NT2/D1 (cell line): ENCODE data around the gene CCDC152.

Experiments
- DNase-seq: peaks from one replicate; pipeline ENCODE4 v3.0.0-alpha.2; 2011; ENCODE audit warnings: low read depth, low spot score
- H3K27me3 ChIP-seq: 2 replicates; pipeline ENCODE4 v1.6.0; 2011; ENCODE audit warnings: mild to moderate bottlenecking; ENCODE audit not compliant: insufficient read length, insufficient read depth
- H3K36me3 ChIP-seq: 2 replicates; pipeline ENCODE4 v1.6.1; 2011; ENCODE audit warnings: mild to moderate bottlenecking, low read length, mixed read lengths; ENCODE audit not compliant: insufficient read depth, insufficient read length
- H3K4me1 ChIP-seq: 2 replicates; pipeline ENCODE4 v1.5.1; 2011; ENCODE audit not compliant: insufficient read depth, insufficient read length
- H3K4me3 ChIP-seq: 2 replicates; pipeline ENCODE4 v1.5.1; 2011; ENCODE audit warnings: low read depth; ENCODE audit not compliant: insufficient read length
- H3K9ac ChIP-seq: 2 replicates; pipeline ENCODE4 v1.6.0; 2011; ENCODE audit warnings: low read depth; ENCODE audit not compliant: insufficient read length
- H3K9me3 ChIP-seq: 2 replicates; pipeline ENCODE4 v1.5.1; 2011; ENCODE audit warnings: mild to moderate bottlenecking, low read length; ENCODE audit not compliant: insufficient read depth
- SUZ12 ChIP-seq: IDR thresholded peaks from 2 replicates; pipeline ENCODE4 v1.6.1; 2011; ENCODE audit not compliant: insufficient read length, insufficient read depth; ENCODE audit errors: extremely low read depth
- YY1 ChIP-seq: IDR thresholded peaks from 2 replicates; pipeline ENCODE4 v1.6.1; 2011; ENCODE audit not compliant: insufficient read length, insufficient read depth
- ZNF274 ChIP-seq: IDR thresholded peaks from 2 replicates; pipeline ENCODE4 v1.6.1; 2011; ENCODE audit warnings: mild to moderate bottlenecking, low read depth, low read length

The CCDC152 gene

GRCh38 chr5:42799241-42799608 is 42.6 kb downstream of the CCDC152 start:
- Histone ChIP-seq H3K9me3 (no peaks in the 10 kb centered on the region), H3K27me3 (no peaks in the 10 kb centered on the region), H3K36me3 (no peaks in the 10 kb centered on the region), H3K4me1 (no peaks in the 10 kb centered on the region), H3K9ac (no peak overlapping the region), H3K4me3 (no peak overlapping the region)
- DNase-seq: no peak
- no peak for TF ChIP-seq ZNF274
- TF ChIP-seq SUZ12: no peak
- TF ChIP-seq YY1: no peak

- no peaks in the 10 kb centered on the region for H3K27me3 ChIP-seq
- no peak overlapping the region for H3K9ac ChIP-seq
- H3K4me3 ChIP-seq: no peak overlapping the region
- H3K4me1 ChIP-seq: no peaks in the 10 kb centered on the region
- TF ChIP-seq SUZ12: no peak
- no peak for TF ChIP-seq ZNF274
- no peak for TF ChIP-seq YY1
- DNase-seq: no peak
- H3K36me3 ChIP-seq: no peaks in the 10 kb centered on the region
- no peaks in the 10 kb centered on the region for H3K9me3 ChIP-seq
Observed at GRCh38 chr5:42799668-42800114, 43.1 kb downstream of the CCDC152 start.

DNA sequence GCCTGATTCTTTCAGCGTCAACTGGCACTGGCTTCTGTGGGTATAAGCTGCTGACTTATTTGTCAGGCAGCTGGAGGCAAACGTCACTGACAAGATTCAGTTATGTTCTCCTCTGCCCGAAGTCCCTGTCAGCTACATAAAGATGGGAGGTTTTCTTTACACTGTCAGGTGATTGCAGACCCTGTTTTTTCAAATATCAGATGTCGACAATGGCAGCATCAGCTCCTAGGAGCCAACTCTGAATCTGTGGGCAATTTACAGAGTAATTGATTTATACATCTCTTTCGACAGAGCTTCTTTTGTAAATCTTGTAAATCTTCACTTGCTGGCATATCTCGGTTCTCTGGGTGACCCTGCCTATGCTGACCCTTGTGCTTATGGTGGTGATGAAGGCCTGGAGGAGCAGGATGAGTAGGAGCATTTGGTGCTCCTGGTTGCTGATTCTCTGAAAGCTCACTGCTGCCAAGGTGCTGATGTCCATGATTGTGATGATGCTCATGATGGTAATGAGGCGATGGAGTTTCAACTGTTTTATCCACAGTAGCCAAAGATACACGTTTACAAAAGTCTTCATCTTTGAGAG is 44.2 kb downstream of the CCDC152 start:
- Histone ChIP-seq H3K4me1 (no peaks in the 10 kb centered on the region), H3K36me3 (no peaks in the 10 kb centered on the region), H3K4me3 (no peak overlapping the region), H3K27me3 (no peaks in the 10 kb centered on the region), H3K9me3 (no peaks in the 10 kb centered on the region), H3K9ac (no peak overlapping the region)
- no peak for DNase-seq
- no peak for TF ChIP-seq ZNF274
- TF ChIP-seq SUZ12: no peak
- TF ChIP-seq YY1: no peak

GRCh38 chr5:42801516-42802166 is 45.0 kb downstream of the CCDC152 start:
- H3K9ac ChIP-seq: no peak overlapping the region
- no peaks in the 10 kb centered on the region for H3K27me3 ChIP-seq
- no peaks in the 10 kb centered on the region for H3K4me1 ChIP-seq
- H3K9me3 ChIP-seq: no peaks in the 10 kb centered on the region
- no peak overlapping the region for H3K4me3 ChIP-seq
- DNase-seq: no peak
- H3K36me3 ChIP-seq: no peaks in the 10 kb centered on the region
- no peak for TF ChIP-seq YY1
- no peak for TF ChIP-seq SUZ12
- TF ChIP-seq ZNF274: no peak

DNA sequence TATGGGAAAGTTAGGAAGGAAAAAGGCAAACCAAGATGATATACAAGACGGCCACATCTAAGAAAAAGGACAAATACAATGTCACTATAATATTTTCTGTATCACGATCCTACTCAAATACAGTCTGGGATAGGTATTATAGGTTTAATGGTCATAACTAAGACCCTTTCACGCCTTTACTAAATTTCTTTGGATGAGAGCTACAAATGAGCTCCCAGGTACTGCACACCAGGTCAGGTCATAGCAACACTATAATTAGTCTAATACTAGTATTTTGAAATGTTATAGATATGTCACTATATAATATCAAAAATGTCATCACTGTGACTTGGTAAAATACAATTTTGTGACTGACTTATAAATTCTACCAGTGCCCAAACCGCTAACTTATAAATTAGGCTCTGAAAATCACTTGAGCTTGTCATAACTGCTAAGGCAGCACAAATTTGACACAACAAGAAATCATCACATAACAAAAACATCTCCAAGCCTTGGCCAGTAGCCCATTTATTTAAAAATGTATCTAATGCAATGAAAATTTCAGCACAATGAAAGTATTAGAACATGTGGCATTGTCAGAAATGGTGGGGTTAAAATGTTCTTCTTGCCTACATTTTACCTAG is 48.2 kb downstream of the CCDC152 start:
- H3K36me3 ChIP-seq: no peaks in the 10 kb centered on the region
- TF ChIP-seq SUZ12 (no peak), YY1 (no peak), ZNF274 (no peak)
- DNase-seq: no peak
- H3K27me3 ChIP-seq: no peaks in the 10 kb centered on the region
- no peaks in the 10 kb centered on the region for H3K9me3 ChIP-seq
- H3K4me1 ChIP-seq: no peaks in the 10 kb centered on the region
- no peak overlapping the region for H3K9ac ChIP-seq
- no peak overlapping the region for H3K4me3 ChIP-seq

DNA sequence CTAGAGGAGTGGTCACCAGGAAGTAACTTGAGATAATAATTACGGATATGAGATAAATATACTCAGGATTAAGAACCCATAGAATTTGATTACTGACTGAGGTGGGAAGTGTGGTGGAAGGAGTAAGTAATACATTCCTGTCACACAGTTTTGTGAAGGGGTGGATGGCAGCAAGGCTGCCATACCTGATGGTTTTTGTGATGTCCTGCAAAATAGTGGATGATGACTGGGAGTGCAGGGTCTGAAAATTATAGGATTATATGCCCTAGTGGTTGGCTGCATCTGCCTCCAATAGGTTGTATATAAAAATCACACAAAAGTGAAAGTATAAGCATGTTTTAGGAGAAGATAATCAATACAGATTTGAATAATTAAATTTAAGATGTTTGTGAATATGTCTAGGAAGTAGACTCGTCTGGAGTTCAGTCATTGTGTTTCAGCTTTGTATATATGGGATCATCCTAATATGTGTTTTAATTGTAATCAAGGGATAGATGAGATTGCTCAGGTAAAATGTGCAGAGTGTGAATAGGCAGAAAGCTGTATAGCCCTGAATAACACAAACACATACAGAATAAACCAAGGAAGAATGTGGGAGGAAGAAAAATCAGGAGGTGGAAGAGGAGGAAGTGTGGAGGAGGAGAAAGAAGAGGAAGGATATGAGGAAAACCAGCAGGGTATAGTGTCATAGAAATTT is 49.5 kb downstream of the CCDC152 start:
- H3K9me3 ChIP-seq: no peaks in the 10 kb centered on the region
- TF ChIP-seq ZNF274 (no peak), SUZ12 (no peak), YY1 (no peak)
- H3K4me1 ChIP-seq: no peaks in the 10 kb centered on the region
- no peaks in the 10 kb centered on the region for H3K36me3 ChIP-seq
- no peaks in the 10 kb centered on the region for H3K27me3 ChIP-seq
- no peak overlapping the region for H3K4me3 ChIP-seq
- no peak for DNase-seq
- H3K9ac ChIP-seq: no peak overlapping the region
